Central memory CD4-positive, alpha-beta T cell (primary cell): Measurements from ENCODE around the gene SLC7A8.

Experiments
- DNase-seq: peaks from one replicate; pipeline ENCODE4 v3.0.0; 2022

The SLC7A8 gene

GRCh38 chr14:23129759-23130316 lies 53.6 kb downstream of the SLC7A8 start:
- no peak for DNase-seq

DNA sequence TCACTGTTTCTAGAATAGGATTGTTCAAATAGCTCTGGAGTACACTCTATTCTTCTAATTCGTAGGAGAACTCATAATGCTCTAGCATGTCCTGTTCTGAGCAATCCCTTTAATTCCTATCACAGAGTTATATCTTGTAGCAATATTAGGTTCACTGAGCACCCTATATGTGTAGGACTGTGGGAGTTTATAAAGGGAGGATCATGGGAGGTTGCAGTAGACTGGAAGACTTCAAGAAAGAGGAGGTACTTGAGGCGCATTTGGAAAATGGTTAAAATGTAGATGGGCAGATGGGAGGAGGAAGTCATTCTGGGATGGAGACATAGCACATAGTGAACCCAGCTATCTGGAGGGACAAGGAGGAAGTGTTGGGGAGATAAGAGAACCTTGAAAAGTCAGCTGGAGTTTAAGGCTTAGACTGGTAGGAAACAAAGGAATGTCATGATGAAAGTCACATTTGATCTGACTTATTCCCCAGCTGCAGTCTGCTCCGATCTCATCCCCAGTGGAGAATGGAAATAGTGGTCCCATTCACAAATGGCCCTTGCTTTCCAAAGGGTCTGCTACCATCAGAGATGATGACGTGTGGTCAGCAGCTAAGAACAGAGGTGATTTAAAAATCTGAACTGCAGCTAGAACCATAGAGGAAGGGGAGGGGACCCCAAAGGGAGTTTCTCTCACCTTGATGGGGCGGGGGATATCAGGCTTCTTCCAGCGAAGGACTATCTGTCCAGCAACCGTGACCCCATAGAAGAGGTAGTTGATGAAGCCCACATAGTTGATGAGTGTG lies 54.3 kb downstream of the SLC7A8 start:
- DNase-seq, result no peak

- no peak for DNase-seq
These were observed 55.6 kb downstream of the SLC7A8 start for GRCh38 chr14:23127861-23128260.

DNA sequence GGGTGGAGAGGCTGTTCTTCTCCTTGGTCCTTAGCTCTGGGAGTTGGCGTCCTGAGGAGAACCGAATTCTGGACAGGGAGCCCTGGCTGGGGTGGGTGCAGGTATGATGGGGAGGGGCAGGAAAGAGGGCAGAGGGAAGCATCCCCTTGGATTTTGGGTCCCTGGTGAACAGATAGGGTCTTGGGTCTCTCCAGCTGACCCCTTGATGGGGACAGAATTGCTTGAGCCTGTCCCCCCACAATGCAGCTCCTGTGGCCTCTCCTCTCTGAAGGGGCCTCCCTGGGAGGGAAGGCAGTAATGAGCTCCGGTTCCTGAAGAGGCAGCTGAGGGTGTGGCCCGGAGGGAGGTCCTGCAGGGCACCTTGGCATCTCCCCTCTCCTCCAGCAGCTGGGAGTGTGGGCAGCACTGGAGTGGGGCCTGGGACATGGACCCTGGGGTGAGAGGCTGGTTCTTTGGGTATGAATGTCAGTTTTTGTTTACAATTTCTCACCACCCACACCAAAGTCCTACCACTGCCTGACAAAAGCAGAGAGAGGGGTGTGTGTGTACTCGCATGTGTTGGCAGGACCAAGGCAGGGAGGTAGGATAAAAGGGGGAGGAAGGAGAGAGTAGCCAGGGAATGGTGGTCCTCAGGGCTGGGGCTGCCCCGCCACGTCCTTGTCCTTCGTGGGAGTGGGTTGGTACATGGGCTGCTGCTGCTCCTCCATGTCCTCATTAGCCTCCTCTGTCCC lies 56.7 kb downstream of the SLC7A8 start:
- no peak for DNase-seq

- no peak for DNase-seq
These were observed 57.4 kb downstream of the SLC7A8 start for GRCh38 chr14:23125933-23126524.

DNA sequence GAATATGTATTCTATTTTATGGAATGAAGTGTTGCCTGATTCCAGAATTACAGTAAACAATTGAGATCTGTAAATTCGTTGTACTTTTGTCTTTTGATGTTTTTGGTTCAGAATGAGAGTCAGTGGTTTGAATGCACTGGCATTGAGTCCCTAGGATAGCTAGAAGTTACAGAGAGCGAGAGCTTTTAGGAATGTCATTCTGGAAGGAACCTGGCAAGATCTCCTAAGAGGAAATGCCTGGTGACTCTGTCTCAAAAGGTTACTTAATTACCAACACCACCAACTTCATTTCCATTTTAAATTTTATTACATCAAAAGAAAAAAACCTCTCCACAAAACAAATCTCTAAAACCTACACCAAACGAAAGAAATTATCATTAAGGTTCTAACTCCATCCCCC lies 58.4 kb downstream of the SLC7A8 start:
- DNase-seq, result no peak

DNA sequence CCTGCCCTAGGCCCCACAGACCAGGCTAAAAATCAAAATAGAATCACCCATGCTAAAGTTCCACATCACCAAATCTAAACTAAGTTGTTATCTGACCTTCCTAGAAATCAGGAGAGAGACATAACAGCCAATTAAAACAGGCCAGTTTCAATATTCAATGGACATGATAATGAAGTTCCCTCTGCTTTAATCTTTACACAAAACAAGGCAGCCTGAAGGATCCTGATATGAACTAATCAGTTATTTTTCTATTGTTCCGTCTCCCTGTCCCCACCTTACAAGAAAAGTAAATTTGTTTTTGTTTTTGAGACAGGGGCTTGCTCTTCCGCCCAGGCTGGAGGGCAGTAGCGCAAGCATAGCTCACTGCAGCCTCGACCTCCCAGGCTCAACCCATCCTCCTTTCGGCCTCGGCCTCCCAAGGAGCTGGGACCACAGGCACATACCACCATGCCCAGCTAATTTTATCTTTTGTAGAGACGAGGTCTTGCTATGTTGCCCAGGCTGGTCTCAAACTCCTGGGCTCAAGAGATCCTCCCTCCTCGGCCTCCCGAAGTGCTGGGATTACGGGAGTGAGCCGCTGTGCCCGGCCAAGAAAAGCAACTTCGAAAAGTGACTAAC lies 59.0 kb downstream of the SLC7A8 start:
- no peak for DNase-seq

DNA sequence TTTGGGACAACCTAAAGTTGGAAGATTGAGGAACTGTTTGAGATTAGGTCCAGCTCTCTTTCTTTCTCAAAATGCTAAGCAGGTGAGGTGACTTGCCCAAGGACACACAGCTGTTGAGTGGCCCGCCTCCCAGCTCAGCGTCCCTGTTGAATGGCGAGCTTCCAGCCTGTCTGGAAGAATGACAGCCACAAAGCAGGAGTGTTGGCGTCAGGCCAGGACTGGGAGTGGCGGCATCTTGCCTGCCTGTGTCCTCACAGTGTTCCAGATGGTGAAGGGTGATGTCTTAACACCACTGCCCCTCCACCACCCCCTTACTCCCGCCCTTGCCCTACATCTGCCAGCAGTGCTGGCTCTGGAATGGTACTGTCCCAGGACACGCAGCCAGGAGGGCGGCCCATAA lies 60.0 kb downstream of the SLC7A8 start:
- no peak for DNase-seq

- DNase-seq, result no peak
These were observed 61.4 kb downstream of the SLC7A8 start for GRCh38 chr14:23122086-23122485.

DNA sequence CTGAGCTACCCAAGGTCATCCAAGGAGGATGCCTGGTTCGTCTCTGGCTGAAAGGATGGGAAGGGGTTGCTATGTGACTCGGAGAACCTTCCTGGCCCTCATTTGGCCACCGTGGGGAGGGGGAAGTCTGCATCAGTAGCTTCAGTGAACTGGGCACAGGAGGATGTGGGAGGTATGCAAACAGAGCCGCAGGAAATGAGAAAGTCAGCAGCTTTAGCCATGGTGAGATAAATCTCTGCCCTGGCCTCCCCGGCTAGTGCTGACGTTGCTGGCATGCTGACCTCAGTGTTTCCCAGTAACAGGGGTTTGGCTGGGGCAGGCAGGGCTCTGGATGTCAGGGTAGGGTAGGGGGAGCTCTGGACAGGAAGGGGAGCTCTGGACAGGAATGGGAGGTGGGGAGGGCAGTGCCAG lies 62.1 kb downstream of the SLC7A8 start:
- no peak for DNase-seq

DNA sequence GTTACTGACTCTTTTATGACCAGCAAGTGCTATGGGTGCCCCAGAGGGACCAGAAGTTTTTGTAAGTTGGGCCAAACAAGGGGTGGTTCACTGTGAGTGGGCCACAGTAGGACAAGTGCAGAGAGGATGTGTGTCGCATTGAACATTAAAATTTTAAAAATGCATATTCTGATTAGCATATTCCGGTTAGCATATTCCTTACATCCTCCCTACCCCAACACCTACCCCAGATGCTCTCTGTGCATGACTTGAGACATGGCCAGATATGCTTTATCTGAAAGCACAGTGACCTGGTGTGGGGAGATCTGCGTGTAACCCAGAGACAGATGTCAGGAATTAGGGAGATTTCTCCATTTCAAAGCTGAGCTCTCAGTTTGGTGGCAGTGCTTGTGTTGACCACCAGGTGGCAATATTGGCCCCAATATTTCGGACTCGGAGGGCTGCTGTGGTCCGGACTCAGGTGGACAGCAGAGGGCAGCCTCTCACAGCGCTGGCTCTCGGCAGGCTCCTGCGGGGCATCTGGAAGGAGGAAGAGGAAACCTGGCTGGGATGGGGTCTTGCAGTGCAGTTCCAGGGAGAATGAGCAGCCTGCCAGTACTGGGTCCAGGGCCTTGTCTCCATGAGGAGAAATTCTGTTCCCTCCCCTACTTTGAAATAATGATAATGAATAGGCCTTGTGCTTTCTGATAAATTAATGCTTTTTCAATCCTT lies 62.8 kb downstream of the SLC7A8 start:
- peak; percentile 66 for DNase-seq

DNA sequence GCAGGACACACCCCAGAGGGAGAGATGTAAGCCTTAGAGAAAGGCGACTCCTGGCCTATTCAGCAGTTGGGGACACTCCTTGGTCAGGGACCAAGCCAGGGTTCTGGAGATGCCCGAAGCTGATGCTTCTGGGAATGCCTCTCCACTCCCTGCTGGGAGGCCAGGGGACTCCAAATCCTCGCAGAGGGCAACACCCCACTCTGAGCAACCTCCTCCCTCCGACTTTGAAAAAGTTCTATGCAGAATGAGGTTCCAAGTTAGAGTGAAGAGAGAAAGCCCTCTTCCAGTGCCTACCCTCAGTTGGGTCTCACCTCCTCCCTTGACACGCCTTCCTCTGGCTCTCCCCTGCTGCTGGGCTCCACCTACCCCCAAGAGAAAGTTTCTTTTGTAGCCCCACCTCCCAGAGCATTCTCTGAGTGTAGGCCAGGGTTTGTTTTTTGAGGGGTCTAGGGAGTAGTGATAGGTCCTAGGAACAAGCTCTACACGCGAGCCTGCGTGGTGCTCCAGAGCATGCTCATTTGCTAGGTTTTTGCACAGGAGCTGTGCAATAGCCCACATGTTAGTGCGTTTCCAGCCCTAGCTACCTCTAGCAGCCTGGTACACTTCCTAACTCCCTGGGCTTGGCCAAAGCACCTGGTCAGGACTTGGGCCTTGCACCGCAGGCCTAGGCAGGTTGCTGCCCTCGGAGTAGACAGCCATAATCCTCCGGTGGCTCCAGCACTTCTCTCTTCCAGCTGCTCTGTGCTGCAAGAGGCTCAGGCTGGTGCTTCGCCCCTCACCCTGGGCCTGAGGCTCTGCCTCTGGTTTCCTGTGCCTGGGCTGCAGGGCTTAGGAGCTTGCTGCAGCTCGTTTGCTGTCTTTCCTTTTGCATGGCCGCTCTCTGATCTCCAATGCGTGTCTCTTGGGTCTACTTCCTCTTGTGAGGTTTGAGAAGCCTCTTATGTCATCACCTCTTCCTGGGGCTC lies 63.8 kb downstream of the SLC7A8 start:
- DNase-seq, result peak; percentile 54

DNA sequence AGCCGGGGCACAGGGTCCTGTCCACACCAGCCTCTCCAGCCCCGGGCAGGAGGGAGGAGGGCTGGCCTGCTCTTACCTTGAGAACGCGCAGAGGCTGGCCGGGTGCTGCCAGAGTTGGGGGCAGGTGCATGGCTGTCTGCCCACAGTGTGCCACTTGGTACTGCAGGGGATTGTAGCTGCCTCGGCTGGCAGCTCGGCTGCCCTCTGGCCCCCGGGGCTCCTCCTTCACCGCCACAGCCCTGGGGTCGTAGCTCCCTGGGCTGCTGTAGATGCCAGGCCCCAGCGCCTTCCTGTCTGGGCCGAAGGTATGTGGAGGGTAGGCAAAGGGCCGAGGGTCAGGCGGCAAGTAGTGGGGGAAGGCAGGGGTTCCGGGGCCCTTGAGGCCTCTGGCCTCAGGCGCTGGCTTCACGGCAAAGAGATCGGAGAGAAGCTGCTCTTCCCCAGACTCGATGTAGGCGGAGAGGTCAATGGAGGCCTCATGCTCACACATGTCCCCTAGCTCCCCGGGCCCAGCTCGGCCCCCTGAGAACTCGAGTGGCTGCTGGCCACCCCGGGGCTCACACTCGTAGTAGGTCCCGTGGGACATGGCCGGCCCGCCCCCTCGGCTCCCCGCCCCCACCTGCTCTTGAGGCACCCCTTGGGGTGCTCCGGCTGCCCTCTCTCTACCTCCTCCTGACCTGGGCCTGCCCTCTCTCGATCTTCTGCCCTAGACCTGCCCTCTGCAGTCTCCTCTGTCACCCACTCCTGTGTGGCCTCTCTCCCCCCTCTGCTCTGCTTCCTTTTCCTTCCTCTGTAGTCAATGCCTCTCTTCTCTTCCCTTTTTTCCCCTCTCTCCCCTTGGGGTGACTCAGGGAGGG lies 64.7 kb downstream of the SLC7A8 start, which contains the start of gene CEBPE:
CEBPE (minus strand) TSS at position 750 of the 857 bp plus-strand sequence; CDS start at position 586, 164 bp downstream.
- DNase-seq, result no peak

- DNase-seq, result no peak
These were observed 66.0 kb downstream of the SLC7A8 start for GRCh38 chr14:23117371-23118020.

GRCh38 chr14:23115918-23116317 lies 67.5 kb downstream of the SLC7A8 start:
- DNase-seq, result no peak

GRCh38 chr14:23115039-23115731 lies 68.3 kb downstream of the SLC7A8 start:
- DNase-seq, result no peak

- no peak for DNase-seq
These were observed 68.8 kb downstream of the SLC7A8 start for GRCh38 chr14:23114669-23115038.

- DNase-seq, result no peak
These were observed 69.4 kb downstream of the SLC7A8 start for GRCh38 chr14:23114120-23114458.
